Fibroblast of pulmonary artery (primary cell): Measurements from ENCODE around the gene STK26.
"Not testable (repeated sequence)": the region's sequence is repeated elsewhere in the genome, so short reads cannot be mapped to it uniquely, and the experiment has no call there.

Experiments used
- DNase-seq: peaks from one replicate; pipeline ENCODE4 v3.0.0-alpha.2; 2010; ENCODE audit warnings: low read depth
- H3K4me3 ChIP-seq: replicated peaks from 2 replicates; pipeline ENCODE4 v1.5.1; 2011; ENCODE audit warnings: low read depth, mild to moderate bottlenecking, control low read depth, low read length, moderate library complexity
- TF ChIP-seq, protein P1 (sequence below): IDR thresholded peaks from 2 replicates; pipeline ENCODE4 v1.5.1; 2011; ENCODE audit warnings: mild to moderate bottlenecking, control low read depth, low read length, inconsistent platforms; ENCODE audit errors: missing control alignments

Gene STK26

GRCh38 chrX:132088864-132089263 is 65.8 kb downstream of the STK26 start:
- no peak for DNase-seq
- TF ChIP-seq, protein P1, sequence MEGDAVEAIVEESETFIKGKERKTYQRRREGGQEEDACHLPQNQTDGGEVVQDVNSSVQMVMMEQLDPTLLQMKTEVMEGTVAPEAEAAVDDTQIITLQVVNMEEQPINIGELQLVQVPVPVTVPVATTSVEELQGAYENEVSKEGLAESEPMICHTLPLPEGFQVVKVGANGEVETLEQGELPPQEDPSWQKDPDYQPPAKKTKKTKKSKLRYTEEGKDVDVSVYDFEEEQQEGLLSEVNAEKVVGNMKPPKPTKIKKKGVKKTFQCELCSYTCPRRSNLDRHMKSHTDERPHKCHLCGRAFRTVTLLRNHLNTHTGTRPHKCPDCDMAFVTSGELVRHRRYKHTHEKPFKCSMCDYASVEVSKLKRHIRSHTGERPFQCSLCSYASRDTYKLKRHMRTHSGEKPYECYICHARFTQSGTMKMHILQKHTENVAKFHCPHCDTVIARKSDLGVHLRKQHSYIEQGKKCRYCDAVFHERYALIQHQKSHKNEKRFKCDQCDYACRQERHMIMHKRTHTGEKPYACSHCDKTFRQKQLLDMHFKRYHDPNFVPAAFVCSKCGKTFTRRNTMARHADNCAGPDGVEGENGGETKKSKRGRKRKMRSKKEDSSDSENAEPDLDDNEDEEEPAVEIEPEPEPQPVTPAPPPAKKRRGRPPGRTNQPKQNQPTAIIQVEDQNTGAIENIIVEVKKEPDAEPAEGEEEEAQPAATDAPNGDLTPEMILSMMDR: no peak
- no peak overlapping the region for H3K4me3 ChIP-seq

DNA sequence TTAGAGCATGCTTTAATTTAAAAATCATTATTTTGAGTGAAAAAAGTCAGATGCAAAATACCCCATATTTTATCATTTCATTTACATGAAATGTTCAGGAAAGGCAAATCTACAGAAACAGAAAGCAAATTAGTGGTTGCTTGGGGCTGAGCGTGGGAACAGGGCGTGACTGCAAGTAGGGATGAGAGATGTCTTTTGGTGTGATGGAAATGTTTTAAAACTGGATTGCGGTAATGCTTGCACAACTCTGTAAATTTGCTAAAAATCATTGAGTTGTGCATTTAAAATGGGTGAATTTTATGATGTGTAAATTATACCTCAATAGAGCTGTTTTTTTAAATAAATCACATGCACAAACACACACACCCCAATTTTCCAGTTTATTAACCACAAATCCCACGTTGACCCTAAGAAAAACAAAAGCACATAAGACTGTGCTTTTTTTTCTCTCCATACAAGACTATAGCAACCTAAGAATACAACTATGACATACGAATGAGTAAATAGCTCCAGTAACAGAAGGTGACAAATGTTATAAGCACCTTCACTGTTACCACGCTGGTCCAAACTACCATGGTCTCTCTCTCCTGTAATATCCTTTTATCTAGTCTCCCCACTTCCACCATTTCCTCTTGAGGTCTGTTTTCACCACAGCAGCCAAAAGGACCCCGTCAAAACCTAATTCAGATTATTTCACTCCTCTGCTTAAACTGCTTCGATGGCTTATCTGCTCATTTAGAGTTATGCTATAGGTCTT is 67.5 kb downstream of the STK26 start:
- no peak for DNase-seq
- no peak overlapping the region for H3K4me3 ChIP-seq
- TF ChIP-seq, protein P1: no peak

DNA sequence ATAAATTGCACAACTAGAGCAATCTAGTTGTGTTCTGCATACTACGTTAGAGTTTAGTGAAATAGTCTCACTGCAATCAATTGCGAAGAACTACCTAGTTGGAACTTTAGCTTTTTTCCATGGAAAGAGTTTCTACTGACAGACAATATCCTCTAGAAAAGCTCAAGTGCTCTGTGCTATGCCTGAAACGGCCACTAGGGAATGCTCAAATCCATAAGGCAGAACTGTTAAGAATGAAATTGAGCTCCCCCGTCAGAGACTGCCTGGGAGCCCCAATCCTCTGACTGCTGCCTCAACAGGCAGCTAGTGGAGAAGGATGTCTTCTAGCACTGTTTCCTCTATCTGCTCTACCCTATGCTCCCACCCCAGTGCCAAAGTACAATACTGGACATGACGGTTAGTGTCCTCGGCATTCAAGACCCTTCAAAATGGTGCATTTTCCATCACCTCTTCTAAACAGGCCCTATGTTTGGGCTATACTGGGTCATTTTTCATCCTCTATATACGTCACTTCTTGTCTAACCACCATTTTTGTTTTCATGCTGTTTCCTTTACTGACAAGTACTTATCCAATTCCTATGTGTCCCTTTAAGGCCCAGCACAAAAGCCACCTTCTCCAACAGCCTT is 69.5 kb downstream of the STK26 start:
- peak; percentile 78 for DNase-seq
- no peak overlapping the region for H3K4me3 ChIP-seq
- TF ChIP-seq, protein P1: peak; percentile 82

- DNase-seq: no peak
- TF ChIP-seq, protein P1: no peak
- no peak overlapping the region for H3K4me3 ChIP-seq
Observed at GRCh38 chrX:132093239-132093860, 70.2 kb downstream of the STK26 start.

GRCh38 chrX:132094164-132094563 is 71.1 kb downstream of the STK26 start:
- H3K4me3 ChIP-seq: no peak overlapping the region
- TF ChIP-seq, protein P1: no peak
- DNase-seq: no peak

GRCh38 chrX:132098704-132099103 is 75.6 kb downstream of the STK26 start:
- DNase-seq, H3K4me3 ChIP-seq: not testable (repeated sequence)

DNA sequence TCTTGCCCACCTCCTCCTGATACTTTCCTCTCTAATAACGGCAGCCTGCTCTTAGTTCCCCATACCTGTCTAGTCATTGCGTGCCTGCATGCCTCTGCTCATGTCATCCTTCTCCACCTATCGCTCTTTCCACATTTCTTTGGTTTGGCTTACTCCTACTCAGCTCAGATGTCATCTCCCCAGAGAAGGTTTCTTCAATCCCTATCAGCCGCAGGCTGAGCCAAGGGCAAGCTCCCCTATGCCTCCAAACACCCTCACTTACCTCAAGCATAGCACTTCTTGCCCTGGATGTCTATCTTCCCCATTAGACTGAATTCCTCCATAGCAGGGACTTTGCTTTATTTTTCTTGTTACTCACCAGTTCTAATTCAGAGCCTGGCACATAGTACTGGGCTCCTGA is 78.1 kb downstream of the STK26 start:
- no peak overlapping the region for H3K4me3 ChIP-seq
- DNase-seq: no peak
- TF ChIP-seq, protein P1: no peak
